ENCODE data around the gene UQCR10. TPM values are rescaled to one million over a fixed set of nuclear protein-coding genes. Genes with fewer than 3 reads are reported as not detected.

Gene UQCR10
- total RNA-seq, 1 donor from 2014 or later: 68.1 TPM

GRCh38 chr22:29816980-29817379 lies 49.8 kb downstream of the UQCR10 start:
- Mint-ChIP-seq H3K27ac (no peak overlapping the region), H3K4me3 (no peak overlapping the region), H3K9me3 (no peaks in the 10 kb centered on the region), H3K27me3 (no peaks in the 10 kb centered on the region), H3K36me3 (ENCODE audit: low read depth) (peaks cover 87% of the 10 kb centered on the region), H3K4me1 (peaks cover 6% of the 10 kb centered on the region)
- intact Hi-C loops (cut with micrococcal nuclease): no loop called here
- DNase-seq (no peak), ATAC-seq (ENCODE audit: low read depth) (no peak)
- POLR2A ChIA-PET: no interaction called here
- CTCF ChIA-PET: no interaction called here
- no peak for TF ChIP-seq CTCF (IDR thresholded peaks at IDR 0.05)

GRCh38 chr22:29817724-29818123 lies 50.6 kb downstream of the UQCR10 start:
- Mint-ChIP-seq H3K4me1 (peaks cover 6% of the 10 kb centered on the region), H3K27me3 (no peaks in the 10 kb centered on the region), H3K36me3 (ENCODE audit: low read depth) (peaks cover 87% of the 10 kb centered on the region), H3K9me3 (no peaks in the 10 kb centered on the region), H3K4me3 (no peak overlapping the region), H3K27ac (no peak overlapping the region)
- DNase-seq (no peak), ATAC-seq (ENCODE audit: low read depth) (no peak)
- ChIA-PET POLR2A (no interaction called here), CTCF (no interaction called here)
- intact Hi-C loops (cut with micrococcal nuclease): no loop called here
- no peak for TF ChIP-seq CTCF (IDR thresholded peaks at IDR 0.05)

GRCh38 chr22:29819501-29819900 lies 52.3 kb downstream of the UQCR10 start:
- Mint-ChIP-seq H3K27ac (no peak overlapping the region), H3K4me1 (peaks cover 6% of the 10 kb centered on the region), H3K4me3 (no peak overlapping the region), H3K27me3 (no peaks in the 10 kb centered on the region), H3K9me3 (no peaks in the 10 kb centered on the region), H3K36me3 (ENCODE audit: low read depth) (peaks cover 83% of the 10 kb centered on the region)
- no peak for TF ChIP-seq CTCF (IDR thresholded peaks at IDR 0.05)
- CTCF ChIA-PET: no interaction called here
- POLR2A ChIA-PET: no interaction called here
- ATAC-seq (ENCODE audit: low read depth) (no peak), DNase-seq (no peak)
- intact Hi-C loops (cut with micrococcal nuclease): no loop called here

Other genes starting within 250 kb of the UQCR10 start
- 44.1 and 51.3 TPM in 2 replicates for gene THOC5, start 213.6 kb upstream of the UQCR10 start, total RNA-seq
- gene NIPSNAP1, start 186.3 kb upstream of the UQCR10 start, total RNA-seq: 27.2 and 29.5 TPM in 2 replicates
- 30.3 and 32.3 TPM in 2 replicates for gene NF2, start 163.7 kb upstream of the UQCR10 start, total RNA-seq
- gene CABP7, start 47.4 kb upstream of the UQCR10 start, total RNA-seq: 0.07 TPM in 1 of 2 replicates, not detected in the other
- gene ZMAT5, start 362 bp upstream of the UQCR10 start, total RNA-seq: 19.2 and 22.6 TPM in 2 replicates
- 88.1 and 89.7 TPM in 2 replicates for gene ASCC2, start 70.9 kb downstream of the UQCR10 start, total RNA-seq
- gene MTMR3, start 115.8 kb downstream of the UQCR10 start, total RNA-seq: 34.8 and 36.6 TPM in 2 replicates

Data from activated B cell treated with CpG ODN at 0.5 μM for 24 hours (primary cell).